Activated T-cell treated with anti-CD3 and anti-CD28 coated beads for 24 hours (primary cell): Measurements from ENCODE around the gene EVC2.
"Not testable (repeated sequence)": the region's sequence is repeated elsewhere in the genome, so short reads cannot be mapped to it uniquely, and the experiment has no call there.

Experiments
- DNase-seq: peaks from one replicate; pipeline ENCODE4 v3.0.0-alpha.2; 2020; ENCODE audit warnings: low read depth

The EVC2 gene

DNA sequence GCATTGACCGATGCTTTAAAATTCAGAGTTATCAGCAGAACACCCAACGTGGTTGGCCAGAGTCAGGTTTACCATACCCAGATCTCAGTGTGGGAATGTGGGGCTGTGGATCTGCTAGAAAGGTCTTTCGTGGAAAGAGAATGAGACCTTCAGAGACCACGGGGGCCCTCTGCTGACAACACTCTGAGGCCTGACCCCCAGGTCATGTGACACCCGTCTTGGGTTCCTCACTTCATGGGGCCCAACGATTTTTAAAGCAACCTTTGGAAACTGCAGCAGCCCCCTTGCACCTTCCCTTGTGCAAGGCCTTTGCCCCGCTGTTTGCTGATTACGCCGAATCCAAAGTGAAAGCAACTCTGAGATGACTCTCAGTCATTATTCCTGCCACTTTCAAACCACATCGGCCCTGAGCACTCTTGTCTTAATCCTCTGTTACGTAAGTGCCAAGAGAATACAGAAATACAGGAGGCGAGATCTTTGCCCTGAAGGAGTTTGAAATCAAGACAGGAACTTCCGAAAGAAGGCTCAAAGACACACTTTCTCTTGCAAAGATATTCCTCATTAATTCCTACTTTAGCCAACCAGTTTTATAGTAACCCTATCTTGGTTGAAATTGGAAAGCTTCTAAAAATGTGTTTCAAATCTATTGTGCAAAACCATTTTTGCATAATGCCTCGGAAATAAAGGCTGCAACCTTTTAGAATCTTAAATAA lies 88.3 kb downstream of the EVC2 start:
- no peak for DNase-seq

DNA sequence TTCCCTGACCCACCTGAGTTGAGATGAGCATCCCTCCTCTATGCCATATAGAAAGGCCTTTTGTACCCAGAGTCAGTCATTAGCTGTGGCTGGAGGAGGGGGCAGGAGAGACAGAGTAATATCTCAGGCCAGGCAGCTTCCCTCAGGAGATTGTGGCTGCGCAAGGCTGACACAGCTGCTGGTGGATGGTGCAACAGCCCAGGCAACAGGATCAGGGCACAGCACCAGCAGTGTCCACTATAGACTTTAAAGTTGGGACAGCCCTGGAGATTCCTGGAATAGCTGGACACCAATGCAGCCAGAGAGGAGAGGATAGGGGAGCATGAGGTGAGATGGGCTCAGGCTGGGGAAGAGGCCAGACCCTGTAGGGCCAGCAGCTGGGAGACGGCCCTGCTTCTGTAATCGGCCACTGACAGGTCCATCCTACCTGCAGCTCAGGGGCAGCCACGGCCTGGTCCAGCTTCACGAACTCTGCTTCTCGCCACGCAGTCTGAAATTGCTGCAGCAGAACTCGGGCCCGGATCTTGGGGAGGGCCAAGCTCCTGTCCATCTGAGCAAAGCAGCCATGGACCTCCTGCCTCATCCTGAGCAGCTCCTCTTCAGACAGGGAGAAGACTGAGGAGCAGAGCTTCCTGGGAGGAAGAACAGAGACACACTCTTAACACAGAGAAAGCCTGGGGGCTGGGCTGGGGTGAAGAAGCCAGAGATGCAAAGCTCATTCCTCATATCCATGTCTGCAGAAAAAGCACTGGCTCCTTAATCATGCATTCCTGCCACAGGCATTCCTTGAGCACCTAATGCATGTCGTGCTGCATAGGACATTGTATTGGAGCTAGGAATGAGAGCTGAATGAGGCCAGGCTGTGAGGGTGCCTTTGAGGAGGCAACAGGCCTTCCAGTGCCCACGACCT lies 90.1 kb downstream of the EVC2 start:
- no peak for DNase-seq

- DNase-seq: no peak
Observed at GRCh38 chr4:5616331-5616950, 91.9 kb downstream of the EVC2 start.

- no peak for DNase-seq
Observed at GRCh38 chr4:5615496-5616075, 92.8 kb downstream of the EVC2 start.

DNA sequence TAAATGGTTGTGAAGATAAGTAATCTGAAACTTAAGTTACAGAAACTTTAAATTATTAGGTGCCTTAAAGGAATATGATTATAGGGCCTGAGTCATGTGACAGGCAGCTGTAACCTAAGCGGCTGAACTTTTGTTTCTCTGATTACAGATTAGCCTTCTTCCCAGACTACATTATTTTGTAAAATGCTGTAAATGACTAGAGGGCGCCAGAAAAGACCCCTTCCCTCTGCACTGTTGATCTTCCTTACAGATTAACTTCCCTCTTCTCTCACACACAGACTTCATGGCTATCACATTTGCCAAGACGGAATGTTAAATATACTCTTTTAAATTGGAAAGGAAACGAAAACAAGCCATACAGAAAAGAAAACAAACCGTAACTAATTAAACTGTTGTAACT lies 96.6 kb downstream of the EVC2 start:
- no peak for DNase-seq

DNA sequence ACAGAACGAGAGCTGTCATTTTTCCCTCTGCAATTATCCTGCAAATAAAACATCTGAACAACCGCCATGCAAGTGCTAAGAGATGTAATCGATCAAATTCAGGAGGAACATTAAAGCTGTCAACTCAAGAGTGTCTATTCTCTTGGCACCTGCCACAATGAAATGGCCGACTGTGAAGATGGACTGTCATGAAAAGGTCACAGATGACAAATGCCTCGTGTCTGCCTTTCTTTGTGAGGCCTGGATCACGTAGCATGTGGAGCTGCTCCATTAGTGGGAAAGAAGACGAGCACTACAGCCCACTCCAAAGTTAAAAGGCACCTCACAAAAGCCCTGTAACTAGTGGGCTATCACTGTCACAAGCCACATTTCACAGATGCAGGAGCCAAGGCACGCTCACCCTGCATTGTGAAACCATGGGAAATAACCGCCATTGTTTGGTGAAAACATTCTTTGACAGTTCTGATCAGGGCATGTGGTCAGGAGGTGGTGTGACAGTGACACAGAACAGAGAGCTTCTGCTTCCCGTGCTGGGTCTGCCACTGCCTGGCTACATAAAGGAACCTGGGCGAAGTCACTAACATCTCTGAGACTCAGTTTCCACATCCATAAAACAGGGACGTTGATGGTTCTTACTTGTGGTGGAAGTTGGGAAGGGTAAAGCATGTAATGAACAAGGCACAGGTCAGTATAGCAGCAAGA lies 98.9 kb downstream of the EVC2 start:
- DNase-seq: no peak

- not testable (repeated sequence) for DNase-seq
Observed at GRCh38 chr4:5593828-5594227, 114.5 kb downstream of the EVC2 start.

- DNase-seq: no peak
Observed at GRCh38 chr4:5592272-5592671, 116.1 kb downstream of the EVC2 start.

DNA sequence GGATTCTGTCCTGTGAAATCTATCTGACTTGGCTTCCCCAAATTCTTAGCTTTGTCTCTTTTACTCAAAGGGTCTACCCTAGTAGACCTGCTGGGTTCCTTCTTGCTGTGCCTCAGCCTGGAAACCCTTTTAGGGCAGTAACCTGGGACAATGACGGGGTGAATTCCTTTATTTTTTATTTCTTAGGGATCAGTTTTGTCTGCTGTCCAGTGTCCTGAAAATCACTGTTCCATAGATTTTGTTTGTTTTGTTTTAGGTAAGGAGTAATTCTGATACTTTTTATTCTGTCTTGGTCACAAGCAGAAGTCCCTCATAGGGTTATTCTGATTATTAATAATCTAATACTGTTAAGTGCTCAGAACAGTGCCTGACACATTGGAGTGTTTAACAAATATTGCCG lies 118.9 kb downstream of the EVC2 start:
- no peak for DNase-seq

- no peak for DNase-seq
Observed at GRCh38 chr4:5588046-5588445, 120.3 kb downstream of the EVC2 start.

GRCh38 chr4:5575941-5576340 lies 132.4 kb downstream of the EVC2 start:
- DNase-seq: no peak

GRCh38 chr4:5574386-5574785 lies 134.0 kb downstream of the EVC2 start:
- no peak for DNase-seq

DNA sequence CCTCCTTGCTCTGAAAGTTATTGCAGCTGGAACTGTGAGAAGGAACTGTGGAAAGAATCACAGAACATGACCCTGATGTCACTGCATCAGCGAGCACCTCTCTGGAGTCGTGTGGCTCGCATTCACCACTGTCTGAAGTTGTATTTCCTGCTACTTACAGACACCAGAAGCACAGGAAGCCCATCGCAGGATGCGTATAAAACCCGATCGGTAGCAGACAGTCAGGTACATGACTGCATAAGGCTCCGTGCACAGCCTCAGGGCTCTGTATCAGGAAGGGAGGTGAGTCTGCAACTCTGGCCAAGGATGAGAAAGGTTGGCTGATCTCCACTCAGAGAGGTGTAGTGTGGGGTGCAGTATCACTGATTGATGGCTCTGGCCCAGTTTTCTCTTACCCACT lies 134.4 kb downstream of the EVC2 start:
- DNase-seq: no peak

GRCh38 chr4:5572751-5573150 lies 135.6 kb downstream of the EVC2 start:
- DNase-seq: no peak

GRCh38 chr4:5572114-5572513 lies 136.2 kb downstream of the EVC2 start:
- DNase-seq: no peak

DNA sequence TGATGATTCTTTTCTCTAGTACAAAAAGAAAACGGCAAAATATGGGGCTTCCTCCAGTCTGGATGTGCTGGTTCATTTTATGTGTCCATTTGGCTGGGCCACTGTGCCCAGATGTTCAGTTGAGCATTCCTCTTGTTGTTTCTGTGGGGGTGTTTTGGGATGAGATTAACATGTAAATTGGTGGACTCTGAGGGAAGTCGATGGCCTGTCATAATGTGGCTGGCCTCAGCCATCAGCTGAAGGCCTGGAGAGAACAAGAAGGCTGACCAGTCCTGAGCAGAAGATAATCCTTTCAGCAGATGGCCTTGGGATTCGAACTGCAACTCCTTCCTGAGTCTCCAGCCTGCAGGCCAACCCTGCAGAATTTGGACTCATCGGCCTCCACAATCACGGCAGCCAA lies 136.7 kb downstream of the EVC2 start:
- DNase-seq: no peak

DNA sequence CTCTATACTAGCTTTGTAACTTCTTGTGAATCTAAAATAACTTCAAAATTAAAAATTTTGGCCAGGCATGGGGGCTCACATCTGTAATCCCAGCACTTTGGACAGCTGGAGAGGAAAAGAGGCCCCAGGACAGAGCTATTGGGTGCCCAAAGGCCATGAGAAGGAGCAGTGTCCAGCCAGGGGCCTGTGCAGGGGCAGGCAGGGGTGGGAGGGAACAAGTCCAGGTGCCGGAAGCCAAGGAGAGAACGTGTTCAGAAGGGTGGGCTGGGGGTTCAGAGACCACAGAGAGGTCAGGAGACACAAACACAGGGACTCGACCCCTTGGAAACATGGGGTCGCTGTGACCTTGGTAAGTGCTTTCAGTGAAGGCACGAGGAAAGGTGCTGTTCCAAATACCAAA lies 138.9 kb downstream of the EVC2 start:
- DNase-seq: no peak

DNA sequence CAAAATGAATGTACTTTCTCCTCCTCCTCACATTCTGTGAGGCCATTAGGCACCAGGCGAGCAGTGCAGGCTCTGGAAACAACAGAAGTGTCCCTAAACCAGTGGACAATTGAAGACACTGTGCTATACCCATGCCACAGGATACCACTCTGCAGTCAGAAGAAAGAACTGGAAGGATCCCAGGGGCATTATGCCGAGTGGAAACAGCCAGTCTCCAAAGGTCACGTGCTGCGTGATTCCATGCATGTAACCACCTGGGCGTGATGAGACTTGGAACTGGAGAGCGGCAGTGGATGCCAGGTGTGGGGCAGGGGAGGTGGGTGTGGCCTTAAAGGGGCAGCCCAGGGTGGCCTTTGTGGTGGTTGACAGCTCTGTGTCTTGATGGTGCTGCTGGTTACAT lies 139.4 kb downstream of the EVC2 start:
- no peak for DNase-seq

DNA sequence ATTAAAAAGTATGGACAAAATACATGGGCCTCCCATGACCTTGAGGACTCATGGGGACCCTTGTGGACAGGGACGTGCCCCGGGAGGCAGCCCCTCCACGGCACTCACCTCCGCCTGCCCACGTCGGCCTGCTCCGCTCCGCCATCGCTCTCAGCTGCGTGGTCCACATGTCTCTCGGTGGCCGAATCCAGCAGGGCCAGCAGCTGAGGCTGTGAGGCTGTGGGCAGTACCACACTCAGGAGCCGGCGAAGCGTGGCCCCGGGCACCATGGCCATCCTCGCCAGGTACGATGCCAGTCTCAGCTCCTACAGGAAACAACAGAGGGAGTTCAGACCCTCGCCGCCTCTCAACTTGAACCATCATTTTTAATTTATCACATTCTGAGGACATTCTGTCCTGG lies 140.0 kb downstream of the EVC2 start:
- DNase-seq: no peak

DNA sequence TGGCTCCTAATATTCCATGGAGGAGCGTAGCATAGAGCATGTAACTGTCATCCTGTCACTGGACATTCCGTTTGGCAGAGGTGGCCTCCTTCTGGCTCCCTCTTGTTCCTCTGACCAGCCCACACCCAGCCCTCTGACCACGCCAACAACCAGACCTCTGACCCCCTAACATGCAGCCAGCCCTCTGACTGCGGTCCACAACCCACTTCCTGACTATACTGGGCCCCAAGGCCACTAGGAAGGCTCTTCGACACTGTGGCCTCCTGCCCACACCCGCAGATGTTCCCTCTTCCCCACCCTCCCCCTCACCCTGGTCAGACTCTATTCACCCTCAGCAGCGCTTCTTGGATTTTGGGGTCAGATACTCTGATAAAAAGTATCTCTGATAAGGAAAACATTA lies 141.4 kb downstream of the EVC2 start:
- no peak for DNase-seq

DNA sequence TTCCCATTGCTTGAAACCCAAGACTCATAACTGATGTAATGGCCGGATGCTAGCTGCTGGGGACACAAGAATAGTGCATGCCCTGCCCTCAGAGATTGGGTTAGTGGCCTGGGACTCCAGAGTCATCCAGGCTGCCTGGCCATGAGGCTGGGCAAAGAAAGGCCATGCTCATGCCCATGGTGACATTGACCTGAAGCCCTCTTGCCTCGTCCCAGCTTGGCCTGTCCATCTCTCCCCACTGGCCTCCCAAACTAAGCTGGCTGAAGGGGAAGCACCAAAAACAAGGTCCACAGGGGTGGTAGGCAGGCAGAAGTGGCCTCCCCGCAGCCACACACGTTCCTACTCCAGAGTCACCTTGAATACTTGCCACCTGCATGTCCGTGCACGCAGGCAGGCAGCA lies 141.8 kb downstream of the EVC2 start:
- DNase-seq: no peak

GRCh38 chr4:5563856-5564255 lies 144.5 kb downstream of the EVC2 start:
- DNase-seq: no peak
